MM.1S (cell line): ENCODE results near the gene SEPTIN2.

Experiments used
- DNase-seq: peaks from one replicate; pipeline ENCODE4 v3.0.0-alpha.2; 2015
- H2AFZ ChIP-seq: fragments of 300-600 bp; sonication (generic); 2 replicates; pipeline ENCODE4 v1.6.0; 2016; ENCODE audit warnings: antibody characterized with exemption, low read length
- H3F3A ChIP-seq: fragments of 300-600 bp; sonication (generic); 2 replicates; pipeline ENCODE4 v1.6.1; 2016; ENCODE audit warnings: mild to moderate bottlenecking, antibody characterized with exemption, low read length, moderate library complexity, mixed read lengths; ENCODE audit not compliant: insufficient read depth
- H3K27ac ChIP-seq: fragments of 300-600 bp; sonication (generic); 2 replicates; pipeline ENCODE4 v1.5.1; 2016; ENCODE audit warnings: mild to moderate bottlenecking, low read length
- H3K27me3 ChIP-seq: fragments of 300-600 bp; sonication (generic); replicated peaks from 2 replicates; pipeline ENCODE4 v1.6.0; 2016; ENCODE audit warnings: low read length; ENCODE audit not compliant: insufficient read depth
- H3K36me3 ChIP-seq: fragments of 300-600 bp; sonication (generic); replicated peaks from 2 replicates; pipeline ENCODE4 v1.6.1; 2016; ENCODE audit warnings: mild to moderate bottlenecking, low read length, mixed read lengths; ENCODE audit not compliant: insufficient read depth
- H3K4me1 ChIP-seq: fragments of 300-600 bp; sonication (generic); 2 replicates; pipeline ENCODE4 v1.6.1; 2016; ENCODE audit warnings: low read length, mixed read lengths
- H3K4me2 ChIP-seq: fragments of 300-600 bp; sonication (generic); 2 replicates; pipeline ENCODE4 v1.6.0; 2016; ENCODE audit warnings: low read depth, low read length
- H3K4me3 ChIP-seq: fragments of 300-600 bp; sonication (generic); 2 replicates; pipeline ENCODE4 v1.5.1; 2016; ENCODE audit warnings: low read length, mixed read lengths
- H3K79me2 ChIP-seq: fragments of 300-600 bp; sonication (generic); 2 replicates; pipeline ENCODE4 v1.6.1; 2016; ENCODE audit warnings: mixed run types, low read length, mixed read lengths
- H3K9ac ChIP-seq: fragments of 300-600 bp; sonication (generic); 2 replicates; pipeline ENCODE4 v1.6.1; 2016; ENCODE audit warnings: low read length, mixed read lengths
- H3K9me2 ChIP-seq: fragments of 300-600 bp; sonication (generic); replicated peaks from 2 replicates; pipeline ENCODE4 v1.6.1; 2016; ENCODE audit warnings: mild to moderate bottlenecking, low read length, mixed read lengths; ENCODE audit not compliant: insufficient read depth
- H3K9me3 ChIP-seq: fragments of 300-600 bp; sonication (generic); replicated peaks from 2 replicates; pipeline ENCODE4 v1.6.1; 2016; ENCODE audit warnings: mild to moderate bottlenecking, low read length, mixed read lengths; ENCODE audit not compliant: insufficient read depth
- H4K20me1 ChIP-seq: fragments of 300-600 bp; sonication (generic); 2 replicates; pipeline ENCODE4 v1.6.1; 2016; ENCODE audit warnings: mild to moderate bottlenecking, low read length, moderate library complexity, mixed read lengths; ENCODE audit not compliant: insufficient read depth
- EZH2 ChIP-seq: fragments of 300-600 bp; sonication (generic); optimal IDR thresholded peaks from 2 replicates; pipeline ENCODE3; 2017; ENCODE audit warnings: low read depth, mild to moderate bottlenecking, antibody characterized with exemption, low read length, mixed read lengths
- EZH2phosphoT487 ChIP-seq: fragments of 300-600 bp; sonication (generic); IDR thresholded peaks from 2 replicates; pipeline ENCODE4 v1.6.1; 2018; ENCODE audit warnings: antibody characterized with exemption, low read length
- TF ChIP-seq, protein P1 (sequence below): fragments of 300-600 bp; sonication (generic); IDR thresholded peaks from 2 replicates; pipeline ENCODE4 v1.5.1; 2016; ENCODE audit warnings: antibody characterized with exemption, low read length, mixed read lengths

Gene SEPTIN2

DNA sequence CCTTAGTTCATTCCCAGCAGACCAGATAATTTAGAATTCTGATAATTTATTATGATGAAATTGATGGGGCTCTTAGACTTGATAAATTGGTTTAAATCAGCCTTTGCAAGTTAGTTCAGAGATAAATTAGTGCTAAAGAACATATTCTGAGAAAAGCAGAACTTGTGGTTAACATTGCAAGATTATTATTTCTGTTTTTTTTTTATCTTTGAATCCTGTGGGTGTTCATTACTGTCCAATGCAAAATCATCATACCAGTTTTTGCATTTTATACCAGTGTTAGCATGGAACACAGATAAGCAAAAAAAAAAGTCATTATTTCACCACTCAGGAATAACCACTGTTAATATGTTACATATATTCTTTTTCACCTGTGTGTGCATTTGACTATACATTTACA is 9.1 kb downstream of the SEPTIN2 start:
- Histone ChIP-seq H3K4me3 (no peak overlapping the region), H3K4me2 (no peak overlapping the region), H2AFZ (no peak overlapping the region), H3K9ac (no peak overlapping the region), H3K9me3 (no peaks in the 10 kb centered on the region), H3K27me3 (no peaks in the 10 kb centered on the region), H3K9me2 (no peaks in the 10 kb centered on the region), H3K79me2 (peaks cover 65% of the 10 kb centered on the region), H4K20me1 (no peaks in the 10 kb centered on the region; the same call in 1 of the 2 replicates), H3K36me3 (peaks cover 3% of the 10 kb centered on the region; the same call in 1 of the 2 replicates), H3F3A (no peaks in the 10 kb centered on the region), H3K4me1 (no peaks in the 10 kb centered on the region), H3K27ac (no peak overlapping the region)
- no peak for DNase-seq
- TF ChIP-seq, protein P1, sequence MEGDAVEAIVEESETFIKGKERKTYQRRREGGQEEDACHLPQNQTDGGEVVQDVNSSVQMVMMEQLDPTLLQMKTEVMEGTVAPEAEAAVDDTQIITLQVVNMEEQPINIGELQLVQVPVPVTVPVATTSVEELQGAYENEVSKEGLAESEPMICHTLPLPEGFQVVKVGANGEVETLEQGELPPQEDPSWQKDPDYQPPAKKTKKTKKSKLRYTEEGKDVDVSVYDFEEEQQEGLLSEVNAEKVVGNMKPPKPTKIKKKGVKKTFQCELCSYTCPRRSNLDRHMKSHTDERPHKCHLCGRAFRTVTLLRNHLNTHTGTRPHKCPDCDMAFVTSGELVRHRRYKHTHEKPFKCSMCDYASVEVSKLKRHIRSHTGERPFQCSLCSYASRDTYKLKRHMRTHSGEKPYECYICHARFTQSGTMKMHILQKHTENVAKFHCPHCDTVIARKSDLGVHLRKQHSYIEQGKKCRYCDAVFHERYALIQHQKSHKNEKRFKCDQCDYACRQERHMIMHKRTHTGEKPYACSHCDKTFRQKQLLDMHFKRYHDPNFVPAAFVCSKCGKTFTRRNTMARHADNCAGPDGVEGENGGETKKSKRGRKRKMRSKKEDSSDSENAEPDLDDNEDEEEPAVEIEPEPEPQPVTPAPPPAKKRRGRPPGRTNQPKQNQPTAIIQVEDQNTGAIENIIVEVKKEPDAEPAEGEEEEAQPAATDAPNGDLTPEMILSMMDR: no peak
- TF ChIP-seq EZH2phosphoT487 (no peak), EZH2 (no peak)

DNA sequence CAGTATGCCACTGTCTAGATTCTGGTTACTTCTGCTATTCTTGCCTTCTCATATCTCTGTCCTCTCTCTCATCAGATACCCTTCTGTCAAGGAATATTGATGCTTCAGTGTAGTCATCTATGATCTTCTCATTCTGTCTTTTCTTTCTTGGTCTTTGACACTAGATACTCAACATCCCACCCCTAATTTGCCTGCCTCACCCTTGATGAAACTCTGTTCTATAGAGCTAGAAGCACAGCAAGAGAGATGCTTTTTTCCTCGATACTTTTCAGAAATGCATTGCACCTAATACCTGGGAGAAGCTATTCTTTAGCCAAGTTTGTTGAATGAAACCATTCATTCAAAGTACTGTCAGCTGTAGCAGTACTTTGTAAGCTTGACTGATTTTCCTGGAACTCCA is 9.5 kb downstream of the SEPTIN2 start:
- H2AFZ ChIP-seq: no peak overlapping the region
- no peaks in the 10 kb centered on the region for H3K4me1 ChIP-seq
- H3K4me2 ChIP-seq: no peak overlapping the region
- no peaks in the 10 kb centered on the region for H3K27me3 ChIP-seq
- H3K9me2 ChIP-seq: no peaks in the 10 kb centered on the region
- no peak overlapping the region for H3K4me3 ChIP-seq
- H3K79me2 ChIP-seq: peaks cover 60% of the 10 kb centered on the region
- H3K27ac ChIP-seq: no peak overlapping the region
- TF ChIP-seq EZH2 (no peak), EZH2phosphoT487 (no peak)
- TF ChIP-seq, protein P1: no peak
- H3F3A ChIP-seq: no peaks in the 10 kb centered on the region
- no peaks in the 10 kb centered on the region for H3K9me3 ChIP-seq
- no peaks in the 10 kb centered on the region; the same call in 1 of the 2 replicates for H4K20me1 ChIP-seq
- no peak for DNase-seq
- H3K36me3 ChIP-seq: peaks cover 3% of the 10 kb centered on the region; the same call in 1 of the 2 replicates
- H3K9ac ChIP-seq: no peak overlapping the region

DNA sequence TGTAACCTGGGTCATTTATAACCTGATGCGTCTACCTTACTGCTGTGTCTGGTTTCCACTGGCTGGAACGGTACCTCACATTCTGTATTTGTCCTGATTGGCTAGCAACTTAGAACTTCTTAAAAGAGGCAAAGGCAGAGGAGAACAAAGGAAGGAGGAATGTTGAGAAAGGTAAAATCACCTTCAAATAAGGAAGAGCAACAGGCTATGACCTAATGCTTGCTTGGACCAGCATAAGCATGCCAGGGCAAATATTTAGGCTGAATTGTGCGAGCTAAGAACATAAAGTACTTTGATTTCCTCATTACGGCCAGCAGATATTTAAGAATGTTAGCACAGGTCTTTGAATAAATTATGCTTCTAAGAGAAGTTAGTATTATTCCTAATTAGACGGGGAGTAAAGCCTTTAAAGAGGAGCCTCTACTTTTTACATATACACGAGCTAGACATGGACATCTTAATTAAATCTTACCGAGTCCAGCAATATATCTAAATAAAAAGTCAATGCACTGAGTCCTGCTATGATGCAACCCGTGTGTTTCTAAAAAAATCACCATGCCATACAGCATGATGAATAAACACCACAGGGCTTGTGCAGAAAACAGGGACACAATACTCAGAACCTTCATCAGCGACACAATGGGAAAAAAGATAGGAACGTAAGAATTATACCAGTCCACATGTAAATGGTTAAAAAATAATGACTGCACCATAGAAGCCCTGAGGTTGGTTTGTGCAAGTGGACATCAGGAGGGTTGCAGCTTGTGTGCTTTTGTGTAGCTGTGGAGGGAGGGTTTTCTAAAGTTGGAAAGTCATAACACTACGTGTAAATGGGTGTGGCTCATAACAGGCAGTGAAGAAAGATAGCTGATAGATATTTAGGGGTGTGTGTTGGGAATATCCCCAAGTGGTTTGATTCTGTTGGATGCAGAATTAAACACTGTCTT is 14.2 kb downstream of the SEPTIN2 start:
- Histone ChIP-seq H3K9me2 (no peaks in the 10 kb centered on the region), H2AFZ (no peak overlapping the region), H3K4me2 (no peak overlapping the region), H3K79me2 (peaks cover 20% of the 10 kb centered on the region), H3K4me3 (no peak overlapping the region), H3K36me3 (no peaks in the 10 kb centered on the region; the same call in 1 of the 2 replicates), H3K27me3 (no peaks in the 10 kb centered on the region), H3K9ac (no peak overlapping the region), H3K27ac (no peak overlapping the region), H3F3A (peaks cover 4% of the 10 kb centered on the region; the same call in 1 of the 2 replicates), H3K4me1 (peaks cover 8% of the 10 kb centered on the region), H3K9me3 (no peaks in the 10 kb centered on the region), H4K20me1 (no peaks in the 10 kb centered on the region)
- TF ChIP-seq, protein P1: no peak
- TF ChIP-seq EZH2phosphoT487: no peak
- TF ChIP-seq EZH2: no peak
- no peak for DNase-seq
